K562 (cell line): ENCODE results near the gene KLK13. TPM values are rescaled to one million over a fixed set of nuclear protein-coding genes. Genes with fewer than 3 reads are reported as not detected.

ENCODE experiments used
- ATAC-seq: fragments of 200-7000 bp; cut with Tn5 transposase; 3 replicates; pipeline ENCODE4 v1.9.1; 2020; ENCODE audit warnings: moderate library complexity
- BruUV-seq: library from RNA; stranded (reverse); fragments of 400-500 nt; replicated peaks from 2 replicates; lab custom pipeline; 2021; lab: Mats Ljungman, UMichigan
- CTCF ChIA-PET: fragments of 300-600 bp; formaldehyde crosslinking; extraction: SDS; loops from one replicate; lab custom pipeline; 2021; ENCODE audit warnings: low intra/inter-chr PET ratio; lab: Yijun Ruan, JAX
- POLR2A ChIA-PET: fragments of 300-600, 350-650 bp; sonication (Branson Sonifier 250); formaldehyde crosslinking; extraction: SDS; loops from one replicate; lab custom pipeline; 2021; ENCODE audit warnings: antibody characterized with exemption, inconsistent platforms; lab: Yijun Ruan, JAX
- DNase-seq, 4 experiments: peaks; one replicate each; pipeline versions ENCODE4 v3.0.0 to v3.0.0-alpha.2; 2011 to 2018; ENCODE audit warnings: low spot score in 3 of 4, mixed read lengths in 3 of 4; ENCODE audit errors: extremely low read depth in 1 of 4
- FAIRE-seq: peaks from 2 replicates; lab custom pipeline; 2011; peaks lifted over from hg19 to GRCh38; lab: Jason Lieb, UNC
- H2AFZ ChIP-seq: 2 replicates; pipeline ENCODE4 v1.6.0; 2011; ENCODE audit warnings: low read depth, low read length, control low read depth, inconsistent platforms
- H3K27ac ChIP-seq: fragments of 200-600 bp; 3 replicates; pipeline ENCODE4 v1.8.0; 2011; ENCODE audit warnings: low read depth, mild to moderate bottlenecking, control low read depth, inconsistent platforms, low read length, moderate library complexity, mixed read lengths; ENCODE audit errors: extremely low read depth
- H3K27me3 ChIP-seq, 2 experiments: fragments of 300-600 bp in 1 of 2; 2 replicates in 1 of 2; 3 replicates in 1 of 2; pipeline versions ENCODE4 v1.6.0 to v1.8.0; 2011; ENCODE audit warnings: inconsistent platforms in 2 of 2, low read length in 2 of 2, mild to moderate bottlenecking in 1 of 2, mixed read lengths in 1 of 2, moderate library complexity in 1 of 2; ENCODE audit not compliant: control insufficient read depth in 2 of 2, insufficient read depth in 2 of 2
- H3K36me3 ChIP-seq: fragments of 300-600 bp; 3 replicates; pipeline ENCODE4 v1.8.0; 2011; ENCODE audit warnings: mild to moderate bottlenecking, low read length, inconsistent platforms; ENCODE audit not compliant: control insufficient read depth, insufficient read depth
- H3K4me1 ChIP-seq, 2 experiments: fragments of 200-600 bp in 1 of 2; replicated peaks in 1 of 2; 2 replicates in 1 of 2; 3 replicates in 1 of 2; pipeline versions ENCODE4 v1.5.1 to v1.8.0; 2011; ENCODE audit warnings: inconsistent platforms in 2 of 2, low read length in 2 of 2, mild to moderate bottlenecking in 1 of 2, mixed read lengths in 1 of 2, moderate library complexity in 1 of 2; ENCODE audit not compliant: control insufficient read depth in 2 of 2, insufficient read depth in 2 of 2
- H3K4me2 ChIP-seq: 2 replicates; pipeline ENCODE4 v1.6.1; 2011; ENCODE audit warnings: low read length, control low read depth, inconsistent platforms, mixed read lengths; ENCODE audit not compliant: insufficient read depth
- H3K4me3 ChIP-seq: fragments of 200-600 bp; sonication (generic), shearing (Covaris generic); 2 replicates; pipeline ENCODE4 v1.5.1; 2016; ENCODE audit warnings: control low read depth, inconsistent platforms
- H3K79me2 ChIP-seq: fragments of 200-600 bp; 3 replicates; pipeline ENCODE4 v1.8.0; 2011; ENCODE audit warnings: low read length, inconsistent platforms; ENCODE audit not compliant: control insufficient read depth, insufficient read depth
- H3K9ac ChIP-seq, 2 experiments: 2 replicates each; pipeline versions ENCODE4 v1.6.0 to v1.6.1; 2011; ENCODE audit warnings: low read depth in 2 of 2, low read length in 2 of 2, control low read depth in 1 of 2, inconsistent platforms in 1 of 2, mild to moderate bottlenecking in 1 of 2, mixed read lengths in 1 of 2; ENCODE audit not compliant: insufficient read depth in 1 of 2
- H3K9me1 ChIP-seq: one replicate; pipeline ENCODE4 v1.6.0; 2011; ENCODE audit warnings: inconsistent platforms, mild to moderate bottlenecking, low read length, moderate library complexity; ENCODE audit not compliant: control insufficient read depth, insufficient read depth
- H3K9me3 ChIP-seq: replicated peaks from 2 replicates; pipeline ENCODE4 v1.5.1; 2011; ENCODE audit warnings: low read depth, low read length, inconsistent platforms; ENCODE audit not compliant: control insufficient read depth, insufficient read depth
- H4K20me1 ChIP-seq: replicated peaks from 2 replicates; pipeline ENCODE4 v1.6.1; 2011; ENCODE audit warnings: low read length, inconsistent platforms, mixed read lengths; ENCODE audit not compliant: control insufficient read depth, insufficient read depth
- CBFA2T3 ChIP-seq: fragments of 450-650 bp; IDR thresholded peaks from 2 replicates; pipeline ENCODE4 v1.6.1; 2017
- EGR1 ChIP-seq: fragments of 450-650 bp; conservative IDR thresholded peaks from 2 replicates; pipeline ENCODE4 v1.6.1; 2017; ENCODE audit warnings: mild to moderate bottlenecking
- KDM5B ChIP-seq: fragments of 200-600 bp; sonication (generic); IDR thresholded peaks from 2 replicates; pipeline ENCODE4 v1.6.1; 2012; ENCODE audit warnings: low read depth, mild to moderate bottlenecking, moderate library complexity, low read length, control low read depth, inconsistent platforms; ENCODE audit not compliant: insufficient replicate concordance
- MECOM ChIP-seq: fragments of 250-450 bp; sonication (Bioruptor Pico); IDR thresholded peaks from 2 replicates; pipeline ENCODE4 v1.8.0; 2022; ENCODE audit warnings: inconsistent platforms
- NR2C1 ChIP-seq, 2 experiments: fragments of 450-650 bp; IDR thresholded peaks; 2 replicates each; pipeline ENCODE4 v1.6.1; 2017; ENCODE audit warnings: mild to moderate bottlenecking in 2 of 2, antibody characterized with exemption in 1 of 2, inconsistent platforms in 1 of 2, missing compliant biosample characterization in 1 of 2, missing genetic modification characterization in 1 of 2
- NR2C2 ChIP-seq, 2 experiments: fragments of 200-800 bp in 1 of 2; sonication (Bioruptor generic) in 1 of 2; sonication (generic) in 1 of 2; formaldehyde crosslinking in 1 of 2; IDR thresholded peaks; 2 replicates each; pipeline versions ENCODE4 v1.6.1 to v1.8.0; 2016 to 2022; ENCODE audit warnings: mild to moderate bottlenecking in 1 of 2, missing compliant biosample characterization in 1 of 2, missing genetic modification characterization in 1 of 2, missing genetic modification reagents in 1 of 2
- SMARCA5 ChIP-seq: fragments of 450-650 bp; IDR thresholded peaks from 2 replicates; pipeline ENCODE4 v1.6.1; 2016
- TRIM28 ChIP-seq: fragments of 450-650 bp; IDR thresholded peaks from 2 replicates; pipeline ENCODE4 v1.6.1; 2017
- ZBTB7A ChIP-seq: IDR thresholded peaks from 2 replicates; pipeline ENCODE4 v1.6.1; 2011; ENCODE audit warnings: low read depth, mild to moderate bottlenecking, low read length, moderate library complexity, borderline replicate concordance; ENCODE audit not compliant: control insufficient read depth
- ZNF316 ChIP-seq: fragments of 450-650 bp; IDR thresholded peaks from 2 replicates; pipeline ENCODE4 v1.6.1; 2016
- WGBS: fragments of 100-300 bp; shearing (Covaris generic); methylation state at CpG from one replicate; pipeline ENCODE4 v1.1.6; 2016; ENCODE audit warnings: low coverage, mixed read lengths; ENCODE audit not compliant: insufficient coverage; ENCODE audit errors: missing lambda C conversion rate; 5-methylcytosine and 5-hydroxymethylcytosine counted together
- in situ Hi-C: fragments of 300-500 bp; cut with MboI; formaldehyde crosslinking; loops from 4 replicates; pipeline ENCODE4 v1.15.0; 2018; ENCODE audit warnings: inconsistent platforms, mixed read lengths
- intact Hi-C: fragments of 100-400 bp; cut with micrococcal nuclease; formaldehyde crosslinking; loops from 2 replicates; pipeline ENCODE4 v1.14.2; 2022
- polyA plus RNA-seq, 8 experiments: library from polyadenylated mRNA; depleted of rRNA in 4 of 8; stranded (reverse) in 5 of 8; unstranded in 3 of 8; fragments of >200 nt; fragmentation: Nextera tagmentation in 2 of 8; fragmentation: Illumina TruSeq in 1 of 8; extraction: Ambion mirVana in 2 of 8; extraction: Trizol in 1 of 8; gene quantifications; 2 replicates each; pipeline versions ENCODE4 v1.2.1 to v1.2.3, GENCODE V29; 2011 to 2014; ENCODE audit warnings: inconsistent platforms in 1 of 8, missing spikeins in 1 of 8
- total RNA-seq, 7 experiments: library from RNA; depleted of rRNA in 6 of 7; stranded (reverse); fragments of >200 nt in 6 of 7; fragmentation: Illumina TruSeq in 2 of 7; extraction: Trizol in 2 of 7; gene quantifications; 2 replicates each; pipeline versions ENCODE4 v1.2.1 to v1.2.3, GENCODE V29; 2011 to 2021; ENCODE audit warnings: low replicate concordance in 1 of 7
- TF ChIP-seq, protein P1 (sequence below), 2 experiments: IDR thresholded peaks; 2 replicates each; pipeline ENCODE4 v1.6.1; 2011; ENCODE audit warnings: borderline replicate concordance in 1 of 2, control low read depth in 1 of 2, low read depth in 1 of 2, low read length in 1 of 2, mild to moderate bottlenecking in 1 of 2, mixed read lengths in 1 of 2, moderate library complexity in 1 of 2; ENCODE audit not compliant: insufficient read depth in 1 of 2, insufficient read length in 1 of 2, poor library complexity in 1 of 2, severe bottlenecking in 1 of 2; ENCODE audit errors: extremely low read depth in 1 of 2
- TF ChIP-seq, protein P2 (sequence below), 3 experiments: fragments of 200-800 bp in 1 of 3; fragments of 250-450 bp in 1 of 3; fragments of 450-650 bp in 1 of 3; sonication (Bioruptor Pico) in 1 of 3; sonication (Bioruptor generic) in 1 of 3; formaldehyde crosslinking in 1 of 3; IDR thresholded peaks; 2 replicates each; pipeline versions ENCODE4 v1.6.1 to v1.8.0; 2016 to 2022; ENCODE audit warnings: mild to moderate bottlenecking in 2 of 3, missing genetic modification characterization in 2 of 3, missing compliant biosample characterization in 1 of 3, moderate library complexity in 1 of 3

Gene KLK13
- total and polyA plus RNA-seq, 9 of the 15 experiments (the other 6 are each of a cell fraction or from before 2014, with no cell fraction given) = 0.72 to 9.0 (median 2.3) TPM

DNA sequence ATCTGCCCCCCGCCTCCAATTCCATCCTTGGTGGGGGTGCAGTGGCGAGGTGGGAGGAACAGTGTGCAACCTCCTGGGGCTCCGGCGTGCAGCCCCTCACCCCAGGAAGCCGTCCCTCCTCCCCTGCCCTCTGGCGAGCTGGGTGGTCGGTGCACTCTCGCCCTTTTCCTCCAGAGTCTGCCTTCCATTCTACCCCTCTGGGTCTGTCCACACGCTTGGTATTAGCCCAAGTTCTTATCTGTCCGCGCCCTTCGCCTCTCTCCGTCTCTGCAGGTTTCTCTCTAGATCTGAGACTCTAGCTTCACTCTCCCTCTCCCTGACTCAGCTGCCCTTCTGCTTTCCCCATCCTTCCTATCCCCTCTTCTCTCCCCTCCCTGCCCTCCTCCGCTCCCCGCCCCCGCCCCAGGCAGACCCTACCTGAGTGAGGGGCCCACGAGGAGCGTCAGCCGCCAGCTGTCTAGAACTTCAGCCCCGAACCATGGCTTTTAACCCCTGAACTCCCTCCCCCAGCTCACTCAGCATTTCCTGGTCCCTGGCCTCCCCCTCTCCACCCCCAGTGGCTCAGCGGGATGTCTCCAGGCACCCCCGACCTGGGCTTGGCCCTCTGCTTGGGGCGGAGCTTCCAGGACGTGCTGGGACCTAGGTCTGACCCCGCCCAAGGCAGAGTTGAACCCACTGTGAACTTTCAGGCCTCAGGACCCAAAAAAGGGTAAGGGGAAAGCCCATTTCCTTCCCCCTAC lies 499 bp upstream of the KLK13 start:
- Histone ChIP-seq H2AFZ (peak overlapping the region; percentile 93), H3K79me2 (no peaks in the 10 kb centered on the region), H3K36me3 (no peaks in the 10 kb centered on the region), H3K4me1 (peaks cover 18 to 19% of the 10 kb centered on the region in 2 experiments), H3K4me3 (peak overlapping the region; percentile 38), H3K4me2 (peak overlapping the region; percentile 89), H3K9me3 (no peaks in the 10 kb centered on the region), H3K27me3 (peaks cover 3 to 8% of the 10 kb centered on the region in 2 experiments; a peak in 1 of 5 replicates), H4K20me1 (no peaks in the 10 kb centered on the region), H3K9ac (peak overlapping the region; percentile 57 to 92), H3K9me1 (no peaks in the 10 kb centered on the region), H3K27ac (peak overlapping the region; percentile 66)
- intact Hi-C loops (no loop called here), in situ Hi-C loops (no loop called here)
- POLR2A ChIA-PET = interaction anchor here (0.6 to 1.5 kb wide), 4 partner anchors 11 to 545 kb away, joined by 3 to 7 read pairs (median 3); no protein-coding TSS in a partner anchor
- ATAC-seq = peak; percentile 77
- FAIRE-seq = peak; percentile 57
- peak; percentile 76 to 79 (median 78) for DNase-seq
- no TSS peak for BruUV-seq
- CTCF ChIA-PET = no interaction called here
- under 1% methylated on average over 17 of the region's 25 CpGs for WGBS
- TF ChIP-seq CBFA2T3 = peak; percentile 17; the same call in 1 of the 2 replicates
- TF ChIP-seq NR2C2 (CRISPR knock-in tag; IDR thresholded peaks at IDR 0.05) = no peak
- peak; percentile 29 for TF ChIP-seq NR2C2 (tag; IDR thresholded peaks at IDR 0.05)
- no peak for TF ChIP-seq TRIM28
- TF ChIP-seq, protein P1, sequence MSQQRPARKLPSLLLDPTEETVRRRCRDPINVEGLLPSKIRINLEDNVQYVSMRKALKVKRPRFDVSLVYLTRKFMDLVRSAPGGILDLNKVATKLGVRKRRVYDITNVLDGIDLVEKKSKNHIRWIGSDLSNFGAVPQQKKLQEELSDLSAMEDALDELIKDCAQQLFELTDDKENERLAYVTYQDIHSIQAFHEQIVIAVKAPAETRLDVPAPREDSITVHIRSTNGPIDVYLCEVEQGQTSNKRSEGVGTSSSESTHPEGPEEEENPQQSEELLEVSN (IDR thresholded peaks at IDR 0.05; ENCODE audit: borderline replicate concordance in 1 of 2, extremely low read depth in 1 of 2, insufficient read depth in 1 of 2, insufficient read length in 1 of 2, low read depth in 1 of 2, low read length in 1 of 2, poor library complexity in 1 of 2, severe bottlenecking in 1 of 2) = peak in 1 of 2 experiments; percentile 1
- TF ChIP-seq NR2C1 (IDR thresholded peaks at IDR 0.05) = peak; percentile 46; the same call in 1 of the 2 replicates
- no peak for TF ChIP-seq NR2C1 (tag; IDR thresholded peaks at IDR 0.05)
- peak; percentile 26; the same call in 1 of the 2 replicates for TF ChIP-seq SMARCA5
- TF ChIP-seq ZNF316 = peak; percentile 54
- TF ChIP-seq, protein P2, sequence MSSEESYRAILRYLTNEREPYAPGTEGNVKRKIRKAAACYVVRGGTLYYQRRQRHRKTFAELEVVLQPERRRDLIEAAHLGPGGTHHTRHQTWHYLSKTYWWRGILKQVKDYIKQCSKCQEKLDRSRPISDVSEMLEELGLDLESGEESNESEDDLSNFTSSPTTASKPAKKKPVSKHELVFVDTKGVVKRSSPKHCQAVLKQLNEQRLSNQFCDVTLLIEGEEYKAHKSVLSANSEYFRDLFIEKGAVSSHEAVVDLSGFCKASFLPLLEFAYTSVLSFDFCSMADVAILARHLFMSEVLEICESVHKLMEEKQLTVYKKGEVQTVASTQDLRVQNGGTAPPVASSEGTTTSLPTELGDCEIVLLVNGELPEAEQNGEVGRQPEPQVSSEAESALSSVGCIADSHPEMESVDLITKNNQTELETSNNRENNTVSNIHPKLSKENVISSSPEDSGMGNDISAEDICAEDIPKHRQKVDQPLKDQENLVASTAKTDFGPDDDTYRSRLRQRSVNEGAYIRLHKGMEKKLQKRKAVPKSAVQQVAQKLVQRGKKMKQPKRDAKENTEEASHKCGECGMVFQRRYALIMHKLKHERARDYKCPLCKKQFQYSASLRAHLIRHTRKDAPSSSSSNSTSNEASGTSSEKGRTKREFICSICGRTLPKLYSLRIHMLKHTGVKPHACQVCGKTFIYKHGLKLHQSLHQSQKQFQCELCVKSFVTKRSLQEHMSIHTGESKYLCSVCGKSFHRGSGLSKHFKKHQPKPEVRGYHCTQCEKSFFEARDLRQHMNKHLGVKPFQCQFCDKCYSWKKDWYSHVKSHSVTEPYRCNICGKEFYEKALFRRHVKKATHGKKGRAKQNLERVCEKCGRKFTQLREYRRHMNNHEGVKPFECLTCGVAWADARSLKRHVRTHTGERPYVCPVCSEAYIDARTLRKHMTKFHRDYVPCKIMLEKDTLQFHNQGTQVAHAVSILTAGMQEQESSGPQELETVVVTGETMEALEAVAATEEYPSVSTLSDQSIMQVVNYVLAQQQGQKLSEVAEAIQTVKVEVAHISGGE (CRISPR knock-in tag; IDR thresholded peaks at IDR 0.05) = no peak
- TF ChIP-seq MECOM (CRISPR knock-in tag) = no peak
- peak; percentile 92 for TF ChIP-seq EGR1
- peak; percentile 27; the same call in 1 of the 2 replicates for TF ChIP-seq ZBTB7A
- TF ChIP-seq KDM5B = peak; percentile 1
